Osteocyte (in vitro differentiated cells): Measurements from ENCODE around the gene PTPA. TPM values are rescaled to one million over a fixed set of nuclear protein-coding genes. Genes with fewer than 3 reads are reported as not detected.

Experiments used
- DNase-seq: peaks from one replicate; pipeline ENCODE4 v3.0.0; 2021; ENCODE audit warnings: mixed read lengths; ENCODE audit not compliant: unreplicated experiment; ENCODE audit errors: extremely low spot score
- H3K27ac Mint-ChIP-seq: one replicate; pipeline ENCODE4 v1.8.0; 2021; ENCODE audit warnings: mild to moderate bottlenecking, mixed read lengths; ENCODE audit not compliant: unreplicated experiment
- H3K27me3 Mint-ChIP-seq: one replicate; pipeline ENCODE4 v1.8.0; 2021; ENCODE audit warnings: mixed read lengths; ENCODE audit not compliant: unreplicated experiment
- H3K36me3 Mint-ChIP-seq: one replicate; pipeline ENCODE4 v1.8.0; 2021; ENCODE audit warnings: mixed read lengths; ENCODE audit not compliant: unreplicated experiment
- H3K4me1 Mint-ChIP-seq: one replicate; pipeline ENCODE4 v1.8.0; 2021; ENCODE audit warnings: mixed read lengths; ENCODE audit not compliant: unreplicated experiment
- H3K4me3 Mint-ChIP-seq: one replicate; pipeline ENCODE4 v1.8.0; 2021; ENCODE audit warnings: mild to moderate bottlenecking, moderate library complexity, mixed read lengths; ENCODE audit not compliant: unreplicated experiment
- H3K9me3 Mint-ChIP-seq: one replicate; pipeline ENCODE4 v1.8.0; 2021; ENCODE audit warnings: mixed read lengths; ENCODE audit not compliant: unreplicated experiment
- CTCF ChIP-seq: fragments of 200-600 bp; sonication (generic); IDR thresholded peaks from 2 replicates; pipeline ENCODE4 v1.5.0; 2021; ENCODE audit warnings: antibody characterized with exemption, mild to moderate bottlenecking, moderate library complexity
- total RNA-seq: library from RNA; stranded (reverse); gene quantifications from 2 replicates; pipeline ENCODE4 v1.2.1, GENCODE V29; 2021

PTPA gene
- total RNA-seq, 1 donor from 2014 or later, result 140 TPM

DNA sequence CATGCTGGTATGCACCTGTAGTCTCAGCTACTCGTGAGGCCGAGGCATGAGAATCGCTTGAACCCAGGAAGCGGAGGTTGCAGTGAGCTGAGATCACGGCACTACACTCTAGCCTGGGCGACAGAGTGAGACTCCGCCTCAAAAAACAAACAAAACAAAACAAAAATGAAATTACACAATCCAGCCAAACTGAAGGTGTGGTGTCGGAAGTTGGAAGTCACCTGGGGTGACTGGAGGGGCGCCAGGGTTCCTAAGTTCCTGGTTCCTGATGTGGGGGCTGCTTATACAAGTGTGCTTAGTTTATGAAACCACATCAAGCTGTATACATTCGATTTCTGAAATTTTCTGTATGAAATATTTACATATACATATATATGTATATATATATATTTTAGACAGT is 34.0 kb upstream of the PTPA start:
- H3K4me3 Mint-ChIP-seq, result no peak overlapping the region
- H3K36me3 Mint-ChIP-seq, result no peaks in the 10 kb centered on the region
- peaks cover 13% of the 10 kb centered on the region for H3K4me1 Mint-ChIP-seq
- H3K9me3 Mint-ChIP-seq, result no peaks in the 10 kb centered on the region
- H3K27me3 Mint-ChIP-seq, result no peaks in the 10 kb centered on the region
- DNase-seq, result no peak
- no peak overlapping the region for H3K27ac Mint-ChIP-seq
- no peak for TF ChIP-seq CTCF

GRCh38 chr9:129078691-129079503 is 32.3 kb upstream of the PTPA start:
- H3K4me1 Mint-ChIP-seq, result peaks cover 15% of the 10 kb centered on the region
- H3K27ac Mint-ChIP-seq, result no peak overlapping the region
- H3K27me3 Mint-ChIP-seq, result no peaks in the 10 kb centered on the region
- TF ChIP-seq CTCF, result no peak
- no peaks in the 10 kb centered on the region for H3K9me3 Mint-ChIP-seq
- no peak for DNase-seq
- H3K4me3 Mint-ChIP-seq, result peak overlapping the region; percentile 52
- no peaks in the 10 kb centered on the region for H3K36me3 Mint-ChIP-seq

- Mint-ChIP-seq H3K27me3 (no peaks in the 10 kb centered on the region), H3K27ac (no peak overlapping the region), H3K4me1 (peaks cover 15% of the 10 kb centered on the region), H3K36me3 (no peaks in the 10 kb centered on the region), H3K4me3 (peak overlapping the region; percentile 83), H3K9me3 (no peaks in the 10 kb centered on the region)
- TF ChIP-seq CTCF, result no peak
- DNase-seq, result no peak
These were observed 31.4 kb upstream of the PTPA start for GRCh38 chr9:129079829-129080228.

GRCh38 chr9:129080298-129080600 is 31.0 kb upstream of the PTPA start:
- DNase-seq, result no peak
- TF ChIP-seq CTCF, result no peak
- H3K4me1 Mint-ChIP-seq, result peaks cover 15% of the 10 kb centered on the region
- no peaks in the 10 kb centered on the region for H3K9me3 Mint-ChIP-seq
- no peaks in the 10 kb centered on the region for H3K27me3 Mint-ChIP-seq
- peak overlapping the region; percentile 83 for H3K4me3 Mint-ChIP-seq
- H3K36me3 Mint-ChIP-seq, result no peaks in the 10 kb centered on the region
- H3K27ac Mint-ChIP-seq, result peak overlapping the region; percentile 62

DNA sequence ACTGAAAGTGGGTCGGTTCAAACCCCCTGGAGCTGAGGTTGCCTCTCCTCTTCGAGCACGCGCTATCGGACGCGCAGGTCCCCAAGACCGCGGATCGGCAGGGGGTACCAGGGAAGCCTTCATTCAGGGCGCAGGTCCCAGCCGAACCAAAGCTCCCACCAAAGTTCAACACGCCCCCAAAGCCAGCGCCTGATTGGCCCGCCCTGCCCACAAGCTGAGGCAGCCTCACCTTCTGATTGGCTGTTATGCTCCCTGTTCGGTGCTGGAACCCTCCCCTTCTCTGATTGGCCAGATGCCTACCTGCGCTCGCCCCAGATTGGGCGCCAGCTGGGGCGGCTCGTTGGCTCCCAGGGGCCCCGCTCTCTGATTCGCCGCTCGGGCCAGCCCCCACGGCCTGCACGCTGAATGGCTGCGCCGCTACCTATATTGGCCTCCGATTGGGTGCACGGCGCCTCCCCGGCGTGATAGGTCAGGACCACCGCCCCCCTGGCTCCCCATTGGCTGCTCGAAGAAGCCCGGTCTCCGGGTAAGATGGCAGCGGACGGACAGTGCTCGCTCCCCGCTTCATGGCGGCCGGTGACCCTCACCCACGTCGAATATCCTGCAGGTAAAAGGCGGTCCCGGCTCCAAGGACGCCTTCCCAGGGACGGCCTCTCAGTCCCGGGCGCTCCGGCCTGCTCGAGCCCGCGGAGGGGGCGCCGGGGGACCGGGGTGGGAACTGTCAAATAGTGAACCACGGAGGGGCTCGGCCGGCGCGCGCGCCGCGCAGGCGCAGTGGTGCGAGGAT is 30.4 kb upstream of the PTPA start, which contains the start of gene DOLPP1:
Gene DOLPP1 (plus strand): TSS at position 511 of the 787 bp plus-strand sequence. CDS start 21 bp downstream, at position 532.
- Mint-ChIP-seq H3K4me1 (peaks cover 15% of the 10 kb centered on the region), H3K27ac (peak within 1 kb of the TSS; percentile 62), H3K9me3 (no peaks in the 10 kb centered on the region), H3K36me3 (no peaks in the 10 kb centered on the region), H3K27me3 (no peaks in the 10 kb centered on the region), H3K4me3 (peak within 1 kb of the TSS; percentile 83)
- TF ChIP-seq CTCF, result no peak
- DNase-seq, result peak; percentile 100
